Keratinocyte (primary cell): ENCODE results near the gene GGTLC2. TPM values are rescaled to one million over a fixed set of nuclear protein-coding genes. Genes with fewer than 3 reads are reported as not detected.

Experiments
- DNase-seq: peaks from one replicate; pipeline ENCODE4 v3.0.0-alpha.2; 2011; ENCODE audit warnings: low read depth, missing footprints, low spot score
- FAIRE-seq: peaks from 2 replicates; lab custom pipeline; 2011; peaks lifted over from hg19 to GRCh38; lab: Jason Lieb, UNC
- H2AFZ ChIP-seq: 2 replicates; pipeline ENCODE4 v1.6.0; 2012; ENCODE audit warnings: low read length, control low read depth, inconsistent platforms; ENCODE audit not compliant: control insufficient read depth
- H3K27ac ChIP-seq: 2 replicates; pipeline ENCODE4 v1.5.1; 2011; ENCODE audit warnings: low read length; ENCODE audit not compliant: control insufficient read depth, insufficient read depth
- H3K27me3 ChIP-seq: 3 replicates; pipeline ENCODE4 v1.6.0; 2011; ENCODE audit warnings: low read length; ENCODE audit not compliant: control insufficient read depth, insufficient read depth; ENCODE audit errors: extremely low read depth
- H3K36me3 ChIP-seq, 2 experiments: 2 replicates in 1 of 2; 3 replicates in 1 of 2; pipeline ENCODE4 v1.5.1; 2011; ENCODE audit warnings: low read length in 2 of 2, mild to moderate bottlenecking in 1 of 2; ENCODE audit not compliant: control insufficient read depth in 2 of 2, insufficient read depth in 2 of 2; ENCODE audit errors: extremely low read depth in 1 of 2
- H3K4me1 ChIP-seq: 3 replicates; pipeline ENCODE4 v1.5.1; 2011; ENCODE audit warnings: low read length; ENCODE audit not compliant: control insufficient read depth, insufficient read depth; ENCODE audit errors: extremely low read depth
- H3K4me2 ChIP-seq: 3 replicates; pipeline ENCODE4 v1.6.0; 2011; ENCODE audit warnings: low read depth, low read length; ENCODE audit not compliant: control insufficient read depth, insufficient read depth; ENCODE audit errors: extremely low read depth
- H3K4me3 ChIP-seq, 3 experiments: fragments of 200-600 bp in 1 of 3; sonication (generic) in 1 of 3; 2 replicates in 2 of 3; 3 replicates in 1 of 3; pipeline ENCODE4 v1.5.1; 2011 to 2016; ENCODE audit warnings: low read length in 3 of 3, mild to moderate bottlenecking in 3 of 3, control low read depth in 2 of 3, inconsistent platforms in 1 of 3, low read depth in 1 of 3, mixed read lengths in 1 of 3, mixed run types in 1 of 3, moderate library complexity in 1 of 3; ENCODE audit not compliant: control insufficient read depth in 2 of 3, insufficient read depth in 2 of 3; ENCODE audit errors: extremely low read depth in 1 of 3
- H3K79me2 ChIP-seq: 2 replicates; pipeline ENCODE4 v1.6.0; 2012; ENCODE audit warnings: low read length; ENCODE audit not compliant: control insufficient read depth, insufficient read depth
- H3K9ac ChIP-seq: 3 replicates; pipeline ENCODE4 v1.6.0; 2011; ENCODE audit warnings: low read length; ENCODE audit not compliant: control insufficient read depth, insufficient read depth; ENCODE audit errors: extremely low read depth
- H3K9me1 ChIP-seq: 3 replicates; pipeline ENCODE4 v1.6.0; 2011; ENCODE audit warnings: low read length; ENCODE audit not compliant: control insufficient read depth, insufficient read depth; ENCODE audit errors: extremely low read depth
- H3K9me3 ChIP-seq: 2 replicates; pipeline ENCODE4 v1.5.1; 2012; ENCODE audit warnings: low read depth, low read length; ENCODE audit not compliant: control insufficient read depth
- H4K20me1 ChIP-seq: 3 replicates; pipeline ENCODE4 v1.6.0; 2011; ENCODE audit warnings: low read length; ENCODE audit not compliant: control insufficient read depth, insufficient read depth; ENCODE audit errors: extremely low read depth
- EZH2 ChIP-seq: IDR thresholded peaks from one replicate; pipeline ENCODE4 v1.6.1; 2012; ENCODE audit warnings: inconsistent platforms, mild to moderate bottlenecking, low read length, moderate library complexity
- dilution Hi-C: fragments of 300-500 bp; cut with MboI; formaldehyde crosslinking; loops from one replicate; pipeline ENCODE4 v1.7.0; 2020; ENCODE audit warnings: low sequenced_read_pairs; ENCODE audit not compliant: extremely low pct_ligation_motif_present
- polyA plus RNA-seq, 5 experiments: library from polyadenylated mRNA; depleted of rRNA in 3 of 5; stranded (reverse) in 3 of 5; stranded (forward) in 1 of 5; unstranded in 1 of 5; fragments of >200 nt; gene quantifications; 1 replicate in 1 of 5; 2 replicates in 3 of 5; 3 replicates in 1 of 5; pipeline versions ENCODE4 v1.2.1 to v1.2.3, GENCODE V29; 2011 to 2012; ENCODE audit warnings: missing spikeins in 2 of 5, low read depth in 1 of 5, low replicate concordance in 1 of 5
- TF ChIP-seq, protein P1 (sequence below), 3 experiments: IDR thresholded peaks in 1 of 3; conservative IDR thresholded peaks in 1 of 3; optimal IDR thresholded peaks in 1 of 3; 2 replicates in 2 of 3; 3 replicates in 1 of 3; pipeline versions ENCODE3 to v1.5.1; 2011; ENCODE audit warnings: low read length in 3 of 3, mild to moderate bottlenecking in 3 of 3, moderate library complexity in 2 of 3, control low read depth in 1 of 3, inconsistent platforms in 1 of 3; ENCODE audit not compliant: insufficient read depth in 2 of 3; ENCODE audit errors: extremely low read depth in 1 of 3

Gene GGTLC2
- polyA plus RNA-seq, 1 donor (not counting 4 experiments of a cell fraction or from before 2014, with no cell fraction given): not detected

- H3K4me2 ChIP-seq: no peak overlapping the region
- H4K20me1 ChIP-seq: no peaks in the 10 kb centered on the region
- no peak overlapping the region for H2AFZ ChIP-seq
- no peaks in the 10 kb centered on the region for H3K9me3 ChIP-seq
- DNase-seq: no peak
- H3K9me1 ChIP-seq: no peaks in the 10 kb centered on the region
- dilution Hi-C loops: no loop called here
- H3K4me3 ChIP-seq: no peak overlapping the region
- H3K27me3 ChIP-seq: no peaks in the 10 kb centered on the region
- H3K27ac ChIP-seq: no peak overlapping the region
- no peak for FAIRE-seq
- no peaks in the 10 kb centered on the region for H3K4me1 ChIP-seq
- no peaks in the 10 kb centered on the region for H3K79me2 ChIP-seq
- no peaks in the 10 kb centered on the region for H3K36me3 ChIP-seq
- no peak overlapping the region for H3K9ac ChIP-seq
- TF ChIP-seq, protein P1, sequence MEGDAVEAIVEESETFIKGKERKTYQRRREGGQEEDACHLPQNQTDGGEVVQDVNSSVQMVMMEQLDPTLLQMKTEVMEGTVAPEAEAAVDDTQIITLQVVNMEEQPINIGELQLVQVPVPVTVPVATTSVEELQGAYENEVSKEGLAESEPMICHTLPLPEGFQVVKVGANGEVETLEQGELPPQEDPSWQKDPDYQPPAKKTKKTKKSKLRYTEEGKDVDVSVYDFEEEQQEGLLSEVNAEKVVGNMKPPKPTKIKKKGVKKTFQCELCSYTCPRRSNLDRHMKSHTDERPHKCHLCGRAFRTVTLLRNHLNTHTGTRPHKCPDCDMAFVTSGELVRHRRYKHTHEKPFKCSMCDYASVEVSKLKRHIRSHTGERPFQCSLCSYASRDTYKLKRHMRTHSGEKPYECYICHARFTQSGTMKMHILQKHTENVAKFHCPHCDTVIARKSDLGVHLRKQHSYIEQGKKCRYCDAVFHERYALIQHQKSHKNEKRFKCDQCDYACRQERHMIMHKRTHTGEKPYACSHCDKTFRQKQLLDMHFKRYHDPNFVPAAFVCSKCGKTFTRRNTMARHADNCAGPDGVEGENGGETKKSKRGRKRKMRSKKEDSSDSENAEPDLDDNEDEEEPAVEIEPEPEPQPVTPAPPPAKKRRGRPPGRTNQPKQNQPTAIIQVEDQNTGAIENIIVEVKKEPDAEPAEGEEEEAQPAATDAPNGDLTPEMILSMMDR (optimal IDR thresholded peaks at IDR 0.05 in 1 of 3, IDR thresholded peaks at IDR 0.05 in 1 of 3, conservative IDR thresholded peaks at IDR 0.05 in 1 of 3; ENCODE audit: extremely low read depth in 1 of 3, insufficient read depth in 2 of 3, low read length in 3 of 3): no peak
- TF ChIP-seq EZH2: no peak
Measured at GRCh38 chr22:22691055-22691454, 46.6 kb downstream of the GGTLC2 start.

DNA sequence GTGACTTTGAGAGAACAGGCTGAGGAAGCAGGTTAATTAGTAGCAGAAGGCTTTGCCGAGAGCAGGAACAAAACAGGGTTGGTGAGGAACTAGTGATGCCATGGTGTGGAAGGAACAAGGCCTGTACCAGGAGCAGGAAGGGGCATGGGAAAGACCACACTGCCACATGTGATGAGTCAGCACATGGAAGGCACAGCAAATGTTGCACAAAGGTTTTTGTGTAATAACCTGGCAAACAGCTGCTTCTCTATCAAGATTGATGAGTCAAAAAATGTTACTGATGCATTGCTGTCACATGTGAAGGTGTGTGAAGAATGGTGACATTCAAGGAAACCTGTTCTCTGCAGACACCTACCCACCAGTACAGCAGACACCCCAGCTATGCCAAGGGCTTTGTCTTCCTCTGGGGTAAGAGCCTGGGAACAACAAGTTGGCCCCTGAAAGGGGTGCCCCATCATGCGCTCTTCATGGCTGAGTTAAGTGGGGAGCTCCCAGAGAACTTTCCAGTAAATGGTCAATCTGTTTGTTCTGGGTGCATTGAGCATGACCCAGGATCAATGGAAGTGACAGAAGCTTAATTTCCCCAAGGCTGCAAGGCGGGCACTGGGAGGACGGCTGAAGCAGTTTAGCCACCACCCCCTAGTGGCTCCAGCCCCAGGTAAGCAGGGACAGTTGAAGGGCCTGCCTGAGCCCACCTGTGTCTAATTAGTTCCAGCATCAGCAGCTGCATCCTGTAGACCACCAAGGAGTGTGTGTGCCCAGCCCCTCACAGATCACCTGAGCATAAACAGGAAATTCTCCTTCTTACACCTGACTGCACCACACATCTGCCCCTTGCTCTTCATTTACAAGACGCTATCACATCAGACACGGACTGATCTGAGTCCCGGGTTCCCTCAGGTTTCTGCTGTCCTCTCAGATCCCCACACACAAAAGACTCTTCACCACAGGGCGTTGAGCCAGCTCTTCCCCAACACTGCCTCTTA is 47.6 kb downstream of the GGTLC2 start:
- H3K9me3 ChIP-seq: no peaks in the 10 kb centered on the region
- H4K20me1 ChIP-seq: no peaks in the 10 kb centered on the region
- DNase-seq: no peak
- no peak overlapping the region for H3K9ac ChIP-seq
- dilution Hi-C loops: no loop called here
- no peak overlapping the region for H3K4me2 ChIP-seq
- TF ChIP-seq EZH2: no peak
- TF ChIP-seq, protein P1 (optimal IDR thresholded peaks at IDR 0.05 in 1 of 3, IDR thresholded peaks at IDR 0.05 in 1 of 3, conservative IDR thresholded peaks at IDR 0.05 in 1 of 3; ENCODE audit: extremely low read depth in 1 of 3, insufficient read depth in 2 of 3, low read length in 3 of 3): no peak
- H3K9me1 ChIP-seq: no peaks in the 10 kb centered on the region
- no peaks in the 10 kb centered on the region for H3K27me3 ChIP-seq
- H2AFZ ChIP-seq: no peak overlapping the region
- H3K27ac ChIP-seq: no peak overlapping the region
- H3K4me1 ChIP-seq: no peaks in the 10 kb centered on the region
- no peaks in the 10 kb centered on the region for H3K79me2 ChIP-seq
- no peak for FAIRE-seq
- no peak overlapping the region for H3K4me3 ChIP-seq
- no peaks in the 10 kb centered on the region for H3K36me3 ChIP-seq
